Lung (tissue), 12 donors: ENCODE measurements around the gene ARID5B. TPM values are rescaled to one million over a fixed set of nuclear protein-coding genes. Genes with fewer than 3 reads are reported as not detected.

ENCODE experiments used
- ATAC-seq: fragments of 200-7000 bp; cut with Tn5 transposase; one replicate; pipeline ENCODE4 v1.9.1; 2020; ENCODE audit warnings: moderate number of reproducible peaks; ENCODE audit not compliant: insufficient read depth, low FRiP score
- DNase-seq, 3 donors: peaks; one replicate each; pipeline ENCODE4 v3.0.0-alpha.2; 2013 to 2017
- H3K27ac ChIP-seq, 2 donors: one replicate each; pipeline ENCODE4 v1.5.1; 2013; ENCODE audit warnings: mild to moderate bottlenecking in 2 of 2, moderate library complexity in 2 of 2, control low read depth in 1 of 2, inconsistent platforms in 1 of 2, low read depth in 1 of 2, low read length in 1 of 2
- H3K27me3 ChIP-seq, 3 donors: one replicate each; pipeline ENCODE4 v1.5.1; 2013; ENCODE audit warnings: low read length in 2 of 3; ENCODE audit not compliant: control insufficient read depth in 3 of 3, insufficient read depth in 3 of 3
- H3K36me3 ChIP-seq, 4 donors: one replicate each; pipeline ENCODE4 v1.5.1; 2013; ENCODE audit warnings: low read length in 4 of 4, mild to moderate bottlenecking in 1 of 4, moderate library complexity in 1 of 4; ENCODE audit not compliant: control insufficient read depth in 4 of 4, insufficient read depth in 4 of 4
- H3K4me1 ChIP-seq, 5 donors: one replicate each; pipeline ENCODE4 v1.5.1; 2013; ENCODE audit warnings: low read length in 5 of 5, mild to moderate bottlenecking in 2 of 5, moderate library complexity in 1 of 5; ENCODE audit not compliant: control insufficient read depth in 5 of 5, insufficient read depth in 5 of 5
- H3K4me3 ChIP-seq: one replicate; pipeline ENCODE4 v1.5.1; 2013; ENCODE audit warnings: mild to moderate bottlenecking, control low read depth, moderate library complexity
- H3K9ac ChIP-seq, 2 donors: one replicate each; pipeline ENCODE4 v1.5.1; 2013; ENCODE audit warnings: low read length in 2 of 2, control low read depth in 1 of 2; ENCODE audit not compliant: insufficient read depth in 1 of 2
- H3K9me3 ChIP-seq, 4 donors: one replicate each; pipeline ENCODE4 v1.5.1; 2013; ENCODE audit warnings: low read length in 3 of 4, mild to moderate bottlenecking in 1 of 4, moderate library complexity in 1 of 4; ENCODE audit not compliant: control insufficient read depth in 4 of 4, insufficient read depth in 3 of 4
- WGBS, 2 donors: extraction: QIAGEN DNeasy Blood & Tissue Kit; methylation state at CpG; one replicate each; pipeline ENCODE4 v1.1.7; 2013; 5-methylcytosine and 5-hydroxymethylcytosine counted together
- polyA plus RNA-seq, 2 donors: library from polyadenylated mRNA; stranded (reverse); fragments of 200-250 nt; gene quantifications; one replicate each; pipeline ENCODE4 v1.2.1, GENCODE V29; 2013
- total RNA-seq, 2 donors: library from RNA; depleted of rRNA in 1 of 2; stranded (reverse); fragments of >200 nt in 1 of 2; gene quantifications; one replicate each; pipeline ENCODE4 v1.2.1, GENCODE V29; 2014 to 2021
- TF ChIP-seq, protein P1 (sequence below): IDR thresholded peaks from 2 replicates; pipeline ENCODE4 v1.5.1; 2012; ENCODE audit warnings: mild to moderate bottlenecking; ENCODE audit errors: control extremely low read depth, extremely low read depth
- donor health status: control.
- donor health status: control.
- donor health status: Bipolar disorder and iron deficiency.
- donor health status: healthy.
- donor health status: DM: yes; HTN: yes; CAD: no.

ARID5B gene
- total and polyA plus RNA-seq, 4 donors, result 7.8 to 95.3 (median 22.0) TPM

- no peak for ATAC-seq
Observed at GRCh38 chr10:61957806-61958205, 56.3 kb downstream of the ARID5B start.

GRCh38 chr10:61958311-61958710 lies 56.8 kb downstream of the ARID5B start:
- WGBS, 2 donors, result 97 to 99% methylated on average over 12 of the region's 12 CpGs
- Histone ChIP-seq H3K36me3 (peaks cover 0 to 21% (median 6%) of the 10 kb centered on the region in 4 donors), H3K27ac (no peak overlapping the region), H3K9me3 (no peaks in the 10 kb centered on the region), H3K9ac (no peak overlapping the region), H3K27me3 (no peaks in the 10 kb centered on the region), H3K4me1 (peaks cover 0 to 4% (median 0%) of the 10 kb centered on the region in 5 donors), H3K4me3 (no peak overlapping the region)
- TF ChIP-seq, protein P1, sequence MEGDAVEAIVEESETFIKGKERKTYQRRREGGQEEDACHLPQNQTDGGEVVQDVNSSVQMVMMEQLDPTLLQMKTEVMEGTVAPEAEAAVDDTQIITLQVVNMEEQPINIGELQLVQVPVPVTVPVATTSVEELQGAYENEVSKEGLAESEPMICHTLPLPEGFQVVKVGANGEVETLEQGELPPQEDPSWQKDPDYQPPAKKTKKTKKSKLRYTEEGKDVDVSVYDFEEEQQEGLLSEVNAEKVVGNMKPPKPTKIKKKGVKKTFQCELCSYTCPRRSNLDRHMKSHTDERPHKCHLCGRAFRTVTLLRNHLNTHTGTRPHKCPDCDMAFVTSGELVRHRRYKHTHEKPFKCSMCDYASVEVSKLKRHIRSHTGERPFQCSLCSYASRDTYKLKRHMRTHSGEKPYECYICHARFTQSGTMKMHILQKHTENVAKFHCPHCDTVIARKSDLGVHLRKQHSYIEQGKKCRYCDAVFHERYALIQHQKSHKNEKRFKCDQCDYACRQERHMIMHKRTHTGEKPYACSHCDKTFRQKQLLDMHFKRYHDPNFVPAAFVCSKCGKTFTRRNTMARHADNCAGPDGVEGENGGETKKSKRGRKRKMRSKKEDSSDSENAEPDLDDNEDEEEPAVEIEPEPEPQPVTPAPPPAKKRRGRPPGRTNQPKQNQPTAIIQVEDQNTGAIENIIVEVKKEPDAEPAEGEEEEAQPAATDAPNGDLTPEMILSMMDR, result no peak
- no peak for ATAC-seq
- DNase-seq, result no peak

More at GRCh38 chr10:61957806-61958205, 56.3 kb downstream of the ARID5B start:
- Histone ChIP-seq H3K4me3 (no peak overlapping the region), H3K36me3 (peaks cover 0 to 24% (median 5%) of the 10 kb centered on the region in 4 donors), H3K4me1 (peaks cover 0 to 6% (median 0%) of the 10 kb centered on the region in 5 donors), H3K27ac (no peak overlapping the region), H3K9me3 (no peaks in the 10 kb centered on the region), H3K9ac (no peak overlapping the region), H3K27me3 (no peaks in the 10 kb centered on the region)
- DNase-seq, result no peak
- TF ChIP-seq, protein P1, result no peak
- 95 to 98% methylated on average over 4 of the region's 4 CpGs for WGBS, 2 donors

GRCh38 chr10:61958805-61959204 lies 57.3 kb downstream of the ARID5B start:
- DNase-seq (no peak), ATAC-seq (no peak)
- no peak overlapping the region for H3K9ac ChIP-seq
- peaks cover 0 to 16% (median 4%) of the 10 kb centered on the region in 4 donors for H3K36me3 ChIP-seq
- H3K27me3 ChIP-seq, result no peaks in the 10 kb centered on the region
- H3K9me3 ChIP-seq, result no peaks in the 10 kb centered on the region
- H3K4me1 ChIP-seq, result peaks cover 0 to 3% (median under 1%) of the 10 kb centered on the region in 5 donors
- H3K27ac ChIP-seq, result no peak overlapping the region
- TF ChIP-seq, protein P1, result no peak
- H3K4me3 ChIP-seq, result no peak overlapping the region

- Histone ChIP-seq H3K9me3 (no peaks in the 10 kb centered on the region), H3K27ac (no peak overlapping the region), H3K36me3 (peaks cover 0 to 16% (median 4%) of the 10 kb centered on the region in 4 donors), H3K4me3 (no peak overlapping the region), H3K27me3 (no peaks in the 10 kb centered on the region), H3K4me1 (peaks cover under 1 to 13% (median 5%) of the 10 kb centered on the region in 5 donors), H3K9ac (no peak overlapping the region)
- no peak for DNase-seq
- no peak for ATAC-seq
- TF ChIP-seq, protein P1, result no peak
- WGBS, 2 donors, result 78 to 90% methylated on average over 2 of the region's 2 CpGs
Observed at GRCh38 chr10:61959814-61960213, 58.3 kb downstream of the ARID5B start.
